Thoracic aorta (tissue), 2 donors: Measurements from ENCODE around the gene HERC3. TPM values are rescaled to one million over a fixed set of nuclear protein-coding genes. Genes with fewer than 3 reads are reported as not detected.
A peak's percentile ranks its signal among the peaks of the same experiment; 100 is the strongest.

Source experiments
- ATAC-seq: fragments of 150-250 bp; one replicate; pipeline ENCODE4 v1.8.0; 2017; ENCODE audit warnings: low read depth; ENCODE audit not compliant: insufficient number of reproducible peaks, low FRiP score
- DNase-seq: peaks from one replicate; pipeline ENCODE4 v3.0.0-alpha.2; 2020; ENCODE audit warnings: low spot score
- H3K27ac ChIP-seq, 2 donors: fragments of 200-600 bp; sonication (generic); 1 replicate in 1 of 2; 2 replicates in 1 of 2; pipeline ENCODE4 v1.5.1; 2016; ENCODE audit warnings: mild to moderate bottlenecking in 2 of 2, moderate library complexity in 2 of 2
- H3K27me3 ChIP-seq: fragments of 200-600 bp; sonication (generic); replicated peaks from 2 replicates; pipeline ENCODE4 v1.6.0; 2016; ENCODE audit warnings: mild to moderate bottlenecking; ENCODE audit not compliant: insufficient read depth
- H3K36me3 ChIP-seq: fragments of 200-600 bp; sonication (generic); one replicate; pipeline ENCODE4 v1.5.1; 2016
- H3K4me1 ChIP-seq, 2 donors: fragments of 200-600 bp; sonication (generic); 1 replicate in 1 of 2; 2 replicates in 1 of 2; pipeline versions ENCODE4 v1.5.1 to v1.6.0; 2016; ENCODE audit warnings: low read depth in 2 of 2, mild to moderate bottlenecking in 1 of 2; ENCODE audit not compliant: control insufficient read depth in 1 of 2
- H3K4me3 ChIP-seq: fragments of 200-600 bp; sonication (generic); 2 replicates; pipeline ENCODE4 v1.5.1; 2016; ENCODE audit warnings: mild to moderate bottlenecking
- H3K9me3 ChIP-seq: fragments of 200-600 bp; sonication (generic); 2 replicates; pipeline ENCODE4 v1.5.1; 2016
- CTCF ChIP-seq: fragments of 200-600 bp; sonication (generic); IDR thresholded peaks from one replicate; pipeline ENCODE4 v1.5.1; 2019; ENCODE audit warnings: antibody characterized with exemption
- total RNA-seq, 2 donors: library from RNA; depleted of rRNA; stranded (reverse); fragments of >200 nt; gene quantifications; one replicate each; pipeline versions ENCODE4 v1.1.0 to v1.2.3, GENCODE V29; 2016

Gene HERC3
- total RNA-seq, 2 donors from 2014 or later: 34.5 to 51.4 TPM

- Histone ChIP-seq H3K27me3 (no peaks in the 10 kb centered on the region), H3K9me3 (no peaks in the 10 kb centered on the region), H3K36me3 (peaks cover 4% of the 10 kb centered on the region), H3K4me3 (peak overlapping the region; percentile 31), H3K27ac (peak overlapping the region; percentile 4 to 51), H3K4me1 (peaks cover 15 to 36% of the 10 kb centered on the region in 2 donors)
- TF ChIP-seq CTCF: no peak
- no peak for DNase-seq
- no peak for ATAC-seq
These were observed 7.4 kb downstream of the HERC3 start for GRCh38 chr4:88599714-88600113.

GRCh38 chr4:88600176-88600838 lies 8.0 kb downstream of the HERC3 start:
- no peak for TF ChIP-seq CTCF
- Histone ChIP-seq H3K27me3 (no peaks in the 10 kb centered on the region), H3K4me1 (peaks cover 15 to 36% of the 10 kb centered on the region in 2 donors), H3K4me3 (peak overlapping the region; percentile 31), H3K27ac (peak overlapping the region; percentile 4 to 51), H3K36me3 (peaks cover 4% of the 10 kb centered on the region), H3K9me3 (no peaks in the 10 kb centered on the region)
- no peak for DNase-seq
- ATAC-seq: peak; percentile 33

- Histone ChIP-seq H3K4me3 (no peak overlapping the region), H3K9me3 (no peaks in the 10 kb centered on the region), H3K36me3 (peaks cover 6% of the 10 kb centered on the region), H3K27ac (no peak overlapping the region), H3K27me3 (no peaks in the 10 kb centered on the region), H3K4me1 (peaks cover 10 to 15% of the 10 kb centered on the region in 2 donors)
- no peak for ATAC-seq
- no peak for DNase-seq
- TF ChIP-seq CTCF: no peak
These were observed 12.8 kb downstream of the HERC3 start for GRCh38 chr4:88604978-88605678.

- DNase-seq (no peak), ATAC-seq (no peak)
- Histone ChIP-seq H3K27me3 (no peaks in the 10 kb centered on the region), H3K9me3 (no peaks in the 10 kb centered on the region), H3K4me1 (peaks cover 16 to 20% of the 10 kb centered on the region in 2 donors), H3K27ac (no peak overlapping the region), H3K4me3 (no peak overlapping the region), H3K36me3 (peaks cover 6% of the 10 kb centered on the region)
- no peak for TF ChIP-seq CTCF
These were observed 13.5 kb downstream of the HERC3 start for GRCh38 chr4:88605736-88606135.

DNA sequence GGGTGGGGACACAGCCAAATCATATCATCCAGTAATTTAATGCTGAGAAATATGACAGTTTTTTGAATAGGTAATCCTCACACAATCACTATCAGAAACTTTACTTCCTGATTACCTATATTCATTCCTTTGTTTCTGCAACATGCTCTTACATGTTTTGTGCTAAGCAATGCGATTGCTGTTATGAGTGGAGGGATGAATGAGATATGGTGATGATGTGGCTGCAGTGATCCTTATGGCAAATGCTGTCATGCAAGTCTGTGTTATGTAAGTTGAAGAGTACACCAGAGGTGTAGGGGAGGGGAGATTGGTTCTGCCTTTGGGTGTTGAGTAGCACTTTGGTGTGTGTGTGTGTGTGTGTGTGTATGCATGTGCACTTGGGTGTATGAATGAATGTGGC lies 14.6 kb downstream of the HERC3 start:
- Histone ChIP-seq H3K27ac (no peak overlapping the region), H3K4me1 (peaks cover 23 to 26% of the 10 kb centered on the region in 2 donors), H3K27me3 (no peaks in the 10 kb centered on the region), H3K36me3 (peaks cover 6% of the 10 kb centered on the region), H3K4me3 (no peak overlapping the region), H3K9me3 (no peaks in the 10 kb centered on the region)
- TF ChIP-seq CTCF: no peak
- DNase-seq: no peak
- no peak for ATAC-seq
